G401 (cell line): Measurements from ENCODE around the gene COL10A1. TPM values are rescaled to one million over a fixed set of nuclear protein-coding genes. Genes with fewer than 3 reads are reported as not detected.

Experiments
- DNase-seq: peaks from one replicate; pipeline ENCODE4 v3.0.0-alpha.2; 2015; ENCODE audit warnings: low spot score
- in situ Hi-C: cut with HindIII; loops from 2 replicates; pipeline ENCODE4 v1.10.0; 2016; ENCODE audit warnings: low sequenced_read_pairs, mixed read lengths
- total RNA-seq: library from RNA; depleted of rRNA; stranded (reverse); fragments of >200 nt; shearing (Covaris generic); gene quantifications from 2 replicates; pipeline ENCODE4 v1.2.3, GENCODE V29; 2014; rRNA removed

Gene COL10A1
- total RNA-seq, 1 experiment from 2014 or later, result not detected

- in situ Hi-C loops, result no loop called here
- no peak for DNase-seq
Measured at GRCh38 chr6:116094041-116094440, 31.9 kb downstream of the COL10A1 start.

DNA sequence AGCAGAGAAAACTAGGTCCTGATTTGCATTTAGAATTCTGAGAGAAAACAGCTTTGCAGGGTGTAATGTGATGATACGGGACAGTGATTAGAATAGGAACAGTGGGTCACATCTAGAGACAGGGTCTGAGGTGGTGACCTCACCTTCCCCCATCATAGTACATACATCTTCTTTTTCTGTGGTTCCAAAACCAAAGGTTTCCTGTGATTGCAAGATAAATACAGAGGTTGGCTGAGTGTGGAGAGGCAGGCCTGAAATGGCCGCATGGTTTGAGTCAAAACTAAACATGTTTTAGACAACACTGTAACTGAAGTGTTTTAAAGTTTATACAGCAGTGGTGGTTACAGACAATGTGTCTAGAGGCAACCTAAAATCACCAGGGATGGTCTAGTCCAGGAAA lies 35.7 kb downstream of the COL10A1 start:
- in situ Hi-C loops, result no loop called here
- no peak for DNase-seq

GRCh38 chr6:116088946-116089345 lies 37.0 kb downstream of the COL10A1 start:
- in situ Hi-C loops, result no loop called here
- no peak for DNase-seq

DNA sequence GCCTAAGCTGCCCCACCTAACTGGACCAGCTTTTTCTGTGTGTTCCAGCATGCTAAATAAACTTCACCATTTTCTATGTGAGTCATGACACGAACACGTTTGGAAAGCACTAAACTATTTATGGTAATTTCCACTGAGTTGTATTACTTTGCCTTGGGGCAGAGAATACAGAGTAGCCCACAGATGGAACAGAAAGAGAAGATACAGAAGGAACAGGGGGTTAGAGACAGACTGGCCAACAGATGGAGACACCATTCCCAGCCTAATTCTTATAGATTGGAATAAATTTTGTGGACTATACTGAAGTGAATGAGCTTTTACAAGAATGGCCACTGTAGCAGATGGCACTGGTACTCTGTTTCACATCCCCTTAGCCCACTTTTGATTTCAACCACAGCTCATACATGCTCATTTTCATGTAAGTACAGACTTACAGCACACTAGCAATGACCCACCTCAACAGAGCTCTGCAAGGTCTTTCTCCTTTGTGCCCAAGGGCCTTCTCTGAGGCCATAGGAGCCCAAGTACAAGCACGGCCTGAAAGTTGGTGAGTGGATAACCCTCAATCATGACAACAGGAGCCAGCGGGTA lies 38.4 kb downstream of the COL10A1 start:
- no peak for DNase-seq
- in situ Hi-C loops, result no loop called here

- in situ Hi-C loops, result no loop called here
Measured at GRCh38 chr6:116084284-116084683, 41.6 kb downstream of the COL10A1 start.

GRCh38 chr6:116083052-116083451 lies 42.9 kb downstream of the COL10A1 start:
- no peak for DNase-seq

More at GRCh38 chr6:116084284-116084683, 41.6 kb downstream of the COL10A1 start:
- DNase-seq, result no peak

DNA sequence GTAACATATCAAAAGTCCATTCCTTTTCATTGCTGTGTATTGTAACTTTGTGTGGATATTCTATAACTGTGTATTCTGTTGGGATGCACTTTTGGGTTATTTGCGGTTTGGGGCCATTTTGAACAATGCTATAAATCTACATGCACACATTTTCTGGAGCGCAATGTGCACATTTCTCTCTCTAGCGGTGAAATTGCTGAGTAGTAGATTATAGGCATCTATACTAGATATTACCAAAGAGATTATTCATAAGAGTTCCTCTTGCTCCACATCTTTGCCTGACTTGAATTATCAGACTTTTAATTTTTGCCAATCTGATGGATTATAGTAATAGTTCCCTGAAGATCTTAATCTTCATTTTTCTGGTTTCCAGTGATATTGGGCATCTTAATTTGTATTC lies 47.0 kb downstream of the COL10A1 start:
- no peak for DNase-seq
- in situ Hi-C loops, result no loop called here

More at GRCh38 chr6:116083052-116083451, 42.9 kb downstream of the COL10A1 start:
- in situ Hi-C loops, result no loop called here

GRCh38 chr6:116078522-116078921 lies 47.4 kb downstream of the COL10A1 start:
- in situ Hi-C loops, result no loop called here
- DNase-seq, result no peak

- in situ Hi-C loops, result no loop called here
- no peak for DNase-seq
Measured at GRCh38 chr6:116074732-116075390, 51.1 kb downstream of the COL10A1 start.

DNA sequence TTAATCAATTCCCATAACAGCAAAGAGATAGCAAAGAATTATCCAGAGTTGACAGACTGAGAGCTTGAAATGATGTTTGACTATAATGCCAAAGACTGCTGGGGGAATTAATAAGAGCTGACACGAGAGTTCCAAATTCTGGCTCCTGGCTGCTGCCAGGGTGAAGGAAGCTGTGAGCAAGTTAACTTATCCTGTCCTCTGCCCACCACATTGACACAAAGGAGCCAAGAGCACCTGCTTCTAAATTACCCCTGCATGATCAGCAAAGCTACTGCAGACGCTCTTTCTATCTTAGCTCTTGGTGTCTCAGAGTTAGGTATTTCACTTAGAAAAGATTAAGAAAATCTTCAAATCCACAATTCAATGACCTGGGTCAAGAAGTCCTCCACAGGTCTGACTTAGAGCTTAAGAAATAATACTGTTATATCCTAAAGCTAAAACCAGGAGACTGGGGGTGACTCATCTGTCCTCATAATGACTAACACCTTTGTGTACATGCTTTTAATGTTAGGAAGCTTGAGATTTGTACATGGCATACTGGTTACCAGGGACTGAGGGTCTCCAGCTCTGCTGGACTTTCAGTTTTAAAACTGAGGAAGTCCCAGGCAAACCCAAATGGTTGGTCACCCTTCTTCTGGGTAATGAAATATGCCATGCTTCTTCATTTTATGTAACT lies 52.0 kb downstream of the COL10A1 start:
- DNase-seq, result no peak
- in situ Hi-C loops, result no loop called here

GRCh38 chr6:116072368-116072767 lies 53.6 kb downstream of the COL10A1 start:
- in situ Hi-C loops, result no loop called here
- DNase-seq, result no peak

- DNase-seq, result no peak
- in situ Hi-C loops, result no loop called here
Measured at GRCh38 chr6:116070616-116071389, 55.1 kb downstream of the COL10A1 start.

DNA sequence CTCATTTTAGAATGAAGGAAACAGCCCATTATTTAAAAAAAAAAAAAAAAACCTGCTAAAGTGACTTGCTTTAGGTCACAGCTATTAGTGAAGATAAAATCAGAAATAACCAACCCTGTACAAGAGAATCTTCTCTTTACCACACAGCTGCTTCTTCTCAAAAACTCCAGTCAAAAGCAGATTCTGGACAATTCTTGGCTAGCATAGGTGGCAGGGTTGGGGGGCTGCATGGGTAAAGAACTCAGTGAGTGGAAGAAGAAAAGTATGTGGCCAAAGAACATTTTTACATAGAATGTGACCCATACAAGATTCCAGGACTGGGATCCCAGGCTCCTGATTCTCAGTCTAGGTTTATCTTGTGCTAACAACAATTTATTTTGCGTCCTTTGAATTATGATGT lies 55.8 kb downstream of the COL10A1 start:
- in situ Hi-C loops, result no loop called here
- DNase-seq, result no peak

Other genes with a start within 250 kb of the COL10A1 start
- gene FRK, start 65.2 kb downstream of the COL10A1 start, total RNA-seq, result 0.14 TPM in 1 of 2 replicates, not detected in the other
- gene NT5DC1, start 25.3 kb downstream of the COL10A1 start, total RNA-seq, result 8.4 and 13.5 TPM in 2 replicates
- gene TSPYL4, start 127.9 kb upstream of the COL10A1 start, total RNA-seq, result 10.5 and 14.0 TPM in 2 replicates
- 99.1 and 131 TPM in 2 replicates for gene TSPYL1, start 153.8 kb upstream of the COL10A1 start, total RNA-seq
- gene DSE, start 244.8 kb upstream of the COL10A1 start, total RNA-seq, result 30.2 and 37.8 TPM in 2 replicates